Aorta (tissue), 5 donors: ENCODE measurements around the gene CACHD1. TPM values are rescaled to one million over a fixed set of nuclear protein-coding genes. Genes with fewer than 3 reads are reported as not detected.
"Not testable (repeated sequence)": the region's sequence is repeated elsewhere in the genome, so short reads cannot be mapped to it uniquely, and the experiment has no call there.

Experiments
- ATAC-seq: fragments of 200-7000 bp; cut with Tn5 transposase; one replicate; pipeline ENCODE4 v1.9.1; 2022; ENCODE audit warnings: moderate library complexity; ENCODE audit not compliant: low FRiP score
- DNase-seq, 2 donors: peaks; one replicate each; pipeline ENCODE4 v3.0.0-alpha.2; 2020
- H3K27ac ChIP-seq, 2 donors: one replicate each; pipeline ENCODE4 v1.5.1; 2013; ENCODE audit warnings: low read length in 2 of 2, mild to moderate bottlenecking in 2 of 2, moderate library complexity in 2 of 2, control low read depth in 1 of 2, inconsistent platforms in 1 of 2, low read depth in 1 of 2
- H3K27me3 ChIP-seq, 2 donors: one replicate each; pipeline ENCODE4 v1.6.1; 2013; ENCODE audit warnings: control low read depth in 1 of 2, low read length in 1 of 2, mild to moderate bottlenecking in 1 of 2, moderate library complexity in 1 of 2; ENCODE audit not compliant: insufficient read depth in 2 of 2, control insufficient read depth in 1 of 2
- H3K36me3 ChIP-seq, 2 donors: one replicate each; pipeline ENCODE4 v1.6.1; 2013; ENCODE audit warnings: control low read depth in 1 of 2, low read length in 1 of 2, mild to moderate bottlenecking in 1 of 2; ENCODE audit not compliant: insufficient read depth in 2 of 2, control insufficient read depth in 1 of 2
- H3K4me1 ChIP-seq, 2 donors: one replicate each; pipeline ENCODE4 v1.6.1; 2013; ENCODE audit warnings: low read length in 2 of 2, control low read depth in 1 of 2, mild to moderate bottlenecking in 1 of 2, moderate library complexity in 1 of 2; ENCODE audit not compliant: insufficient read depth in 2 of 2, control insufficient read depth in 1 of 2
- H3K4me3 ChIP-seq, 2 donors: one replicate each; pipeline ENCODE4 v1.5.1; 2013; ENCODE audit warnings: low read length in 2 of 2, control low read depth in 1 of 2, mild to moderate bottlenecking in 1 of 2
- H3K9me3 ChIP-seq: one replicate; pipeline ENCODE4 v1.6.1; 2013; ENCODE audit warnings: mild to moderate bottlenecking, low read length; ENCODE audit not compliant: control insufficient read depth
- WGBS, 2 donors: extraction: QIAGEN DNeasy Blood & Tissue Kit; methylation state at CpG; one replicate each; pipeline ENCODE4 v1.1.7; 2013; 5-methylcytosine and 5-hydroxymethylcytosine counted together
- intact Hi-C, 2 donors: fragments of 100-400 bp; cut with DNase I; formaldehyde crosslinking; loops; one replicate each; pipeline versions ENCODE4 v1.14.2 to v1.15.0; 2022
- polyA plus RNA-seq, 2 donors: library from polyadenylated mRNA; stranded (reverse); fragments of 200-250 nt; gene quantifications; one replicate each; pipeline ENCODE4 v1.2.3, GENCODE V29; 2013
- total RNA-seq, 2 donors: library from RNA; stranded (reverse); fragmentation: NEBNext Ultra II Directional; extraction: Animal tissue kit (Norgen Biotek cat#: 25700); gene quantifications; one replicate each; pipeline ENCODE4 v1.2.1, GENCODE V29; 2021
- donor health status: healthy with polysubstance abuse.
- donor health status: Bipolar disorder and iron deficiency.
- donor health status: DM: no; HTN: no; CAD: no.
- donor health status: DM: no; HTN: no; CAD: no.
- donor health status: DM: yes; HTN: yes; CAD: no.

The CACHD1 gene
- total and polyA plus RNA-seq, 4 donors, result 1.4 to 26.5 (median 5.0) TPM

DNA sequence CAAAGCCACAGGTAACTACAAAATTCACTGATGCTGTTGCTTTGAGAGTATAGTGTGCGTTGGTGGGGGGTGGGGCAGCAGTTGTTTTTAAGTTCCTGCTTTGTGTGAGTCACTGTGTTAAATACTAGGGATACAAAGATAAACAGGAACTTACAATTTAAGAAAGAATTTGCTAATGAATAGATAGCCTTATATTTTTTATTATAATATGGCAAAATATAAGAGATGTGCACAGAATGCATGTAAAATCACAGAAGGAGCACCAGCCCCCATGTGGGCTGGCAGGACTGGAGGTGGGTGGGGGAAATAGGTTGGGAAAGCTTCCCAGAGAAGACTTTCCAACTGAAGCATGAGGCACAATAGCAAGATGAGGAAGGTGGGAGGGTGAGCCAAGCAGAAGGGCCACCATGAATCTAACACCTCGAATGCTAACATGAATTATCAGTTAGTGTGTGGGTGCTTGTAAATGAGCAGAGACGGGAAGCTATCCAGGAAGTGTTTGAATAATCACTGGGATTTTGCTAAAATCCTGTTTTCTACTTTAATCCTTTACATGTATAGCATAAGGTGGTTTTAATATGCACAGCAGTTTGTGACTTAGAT, 217.9 kb downstream of the CACHD1 start:
- H3K27ac ChIP-seq, result peak overlapping the region in 1 of 2 donors; percentile 2
- ATAC-seq, result no peak
- WGBS, 2 donors, result 60 to 69% methylated on average over 3 of the region's 3 CpGs

DNA sequence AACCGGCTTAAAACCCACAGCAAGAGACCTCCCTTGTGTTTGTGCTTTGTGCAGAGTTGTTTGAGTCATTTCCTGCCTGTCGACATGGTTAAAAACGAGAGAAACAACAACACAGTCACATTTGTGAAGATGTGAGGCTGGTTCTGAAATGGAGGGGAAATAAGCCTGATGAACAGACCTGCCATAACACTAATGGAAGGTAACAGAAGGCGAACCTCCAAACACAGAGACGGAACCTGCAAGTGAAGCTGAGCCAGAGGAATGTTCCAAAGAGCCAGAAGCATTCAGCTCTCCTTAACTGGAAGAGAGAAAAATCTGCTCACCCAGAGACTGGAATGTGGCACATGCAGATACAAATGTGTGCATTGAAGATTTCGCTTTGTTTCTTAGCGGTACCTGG, 221.7 kb downstream of the CACHD1 start:
- intact Hi-C loops, result loop anchor here in 1 of 2 donors (5.0 kb wide), 1 partner anchor 56 kb away; the partner anchor contains the start of gene RAVER2
- no peak for ATAC-seq
- Histone ChIP-seq H3K36me3 (no peaks in the 10 kb centered on the region), H3K9me3 (no peaks in the 10 kb centered on the region), H3K4me3 (peak overlapping the region; percentile 29 to 43), H3K27ac (peak overlapping the region; percentile 9 to 86), H3K4me1 (no peaks in the 10 kb centered on the region), H3K27me3 (no peaks in the 10 kb centered on the region)
- WGBS, 2 donors, result 12 to 15% methylated on average over 7 of the region's 7 CpGs
- no peak for DNase-seq

More for the DNA sequence above, 217.9 kb downstream of the CACHD1 start:
- Histone ChIP-seq H3K27me3 (no peaks in the 10 kb centered on the region), H3K36me3 (no peaks in the 10 kb centered on the region), H3K4me3 (no peak overlapping the region), H3K4me1 (no peaks in the 10 kb centered on the region), H3K9me3 (no peaks in the 10 kb centered on the region)
- peak in 1 of 2 donors; percentile 77 for DNase-seq
- intact Hi-C loops, result loop anchor here (2.0 to 5.0 kb wide), 2 partner anchors 59 to 137 kb away; partner anchors contain the start of gene RAVER2 (in 1 of the 2)

GRCh38 chr1:64692911-64693310, 223.0 kb downstream of the CACHD1 start:
- H3K9me3 ChIP-seq, result no peaks in the 10 kb centered on the region
- peak overlapping the region in 1 of 2 donors; percentile 49 for H3K27ac ChIP-seq
- H3K36me3 ChIP-seq, result no peaks in the 10 kb centered on the region
- intact Hi-C loops, result loop anchor here in 1 of 2 donors (5.0 kb wide), 1 partner anchor 54 kb away; the partner anchor contains the start of gene RAVER2
- ATAC-seq, result no peak
- no peak for DNase-seq
- H3K4me1 ChIP-seq, result no peaks in the 10 kb centered on the region
- 0 to 23% methylated on average over 1 of the region's 1 CpG for WGBS, 2 donors
- no peak overlapping the region for H3K4me3 ChIP-seq
- no peaks in the 10 kb centered on the region for H3K27me3 ChIP-seq

DNA sequence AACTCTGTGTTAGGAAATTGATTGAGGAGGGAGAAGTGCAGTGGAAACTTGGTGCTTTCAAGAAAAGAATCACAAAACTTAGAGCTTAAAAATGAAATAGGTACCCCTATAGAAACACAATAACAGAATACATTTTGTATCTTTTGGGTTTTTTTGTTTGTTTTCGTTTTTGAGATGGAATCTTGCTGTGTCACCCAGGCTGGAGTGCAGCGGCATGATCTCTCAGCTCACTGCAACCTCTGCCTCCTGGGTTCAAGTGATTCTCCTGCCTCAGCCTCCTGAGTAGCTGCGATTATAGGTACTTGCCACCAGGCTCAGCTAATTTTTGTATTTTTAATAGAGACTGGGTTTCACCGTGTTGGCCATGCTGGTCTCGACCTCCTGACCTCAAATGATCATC, 223.5 kb downstream of the CACHD1 start:
- H3K27me3 ChIP-seq, result no peaks in the 10 kb centered on the region
- ATAC-seq, result no peak

DNA sequence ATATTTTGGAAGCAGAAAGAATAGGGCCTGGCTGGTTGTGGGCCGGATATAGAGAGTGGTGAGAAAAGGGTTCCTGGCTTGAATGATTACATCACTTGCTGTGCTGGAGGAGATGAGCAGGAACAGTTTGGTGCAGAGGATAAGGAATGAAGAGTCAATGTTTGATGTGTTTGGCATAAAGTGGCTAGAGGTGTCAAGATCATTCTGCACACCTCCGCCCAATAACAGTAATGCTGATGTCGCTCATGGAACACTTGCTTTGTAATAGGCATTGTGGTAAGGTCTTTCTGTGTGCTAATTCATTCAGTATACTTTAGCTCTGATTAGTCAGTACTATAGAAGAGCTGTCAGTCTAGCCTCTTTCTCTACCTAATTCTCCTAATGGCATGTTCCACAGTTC, 226.9 kb downstream of the CACHD1 start:
- Histone ChIP-seq H3K4me3 (no peak overlapping the region), H3K9me3 (no peaks in the 10 kb centered on the region), H3K27ac (no peak overlapping the region), H3K4me1 (no peaks in the 10 kb centered on the region), H3K27me3 (no peaks in the 10 kb centered on the region), H3K36me3 (no peaks in the 10 kb centered on the region)
- 97 to 98% methylated on average over 3 of the region's 3 CpGs for WGBS, 2 donors
- DNase-seq, result no peak
- ATAC-seq, result no peak
- intact Hi-C loops, result no loop called here

More for the DNA sequence above, 223.5 kb downstream of the CACHD1 start:
- DNase-seq, result no peak
- no peaks in the 10 kb centered on the region for H3K36me3 ChIP-seq
- intact Hi-C loops, result loop anchor here in 1 of 2 donors (5.0 kb wide), 1 partner anchor 54 kb away; the partner anchor contains the start of gene RAVER2
- WGBS, 2 donors, result 94% methylated on average over 5 of the region's 5 CpGs
- H3K9me3 ChIP-seq, result no peaks in the 10 kb centered on the region
- peak overlapping the region in 1 of 2 donors; percentile 49 for H3K27ac ChIP-seq
- H3K4me1 ChIP-seq, result no peaks in the 10 kb centered on the region
- no peak overlapping the region for H3K4me3 ChIP-seq

DNA sequence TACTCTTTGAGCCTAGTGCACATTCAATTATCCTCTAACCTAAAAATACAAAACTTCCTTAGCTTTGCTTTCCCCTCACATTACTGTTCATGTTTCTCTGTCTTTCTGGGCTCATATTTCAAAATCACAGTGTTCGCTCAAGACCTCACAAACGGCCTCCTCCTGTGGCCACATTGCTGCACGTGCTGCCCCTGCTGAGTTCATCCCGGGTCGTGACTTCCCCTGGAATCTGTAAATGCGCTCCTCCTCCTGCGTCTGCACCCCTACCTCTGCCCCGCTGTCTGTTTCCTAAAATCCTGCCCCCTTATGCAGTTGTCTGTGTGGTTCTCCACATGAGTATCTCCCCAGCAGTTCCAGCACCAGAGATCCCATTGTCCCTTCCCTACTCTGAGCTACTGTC, 229.4 kb downstream of the CACHD1 start:
- intact Hi-C loops, result no loop called here

GRCh38 chr1:64701071-64701470, 231.1 kb downstream of the CACHD1 start:
- H3K27me3 ChIP-seq, result no peaks in the 10 kb centered on the region
- intact Hi-C loops, result no loop called here

More for the DNA sequence above, 229.4 kb downstream of the CACHD1 start:
- DNase-seq, result no peak
- ATAC-seq, result no peak
- Histone ChIP-seq H3K9me3 (no peaks in the 10 kb centered on the region), H3K4me1 (no peaks in the 10 kb centered on the region), H3K4me3 (no peak overlapping the region), H3K36me3 (no peaks in the 10 kb centered on the region), H3K27me3 (no peaks in the 10 kb centered on the region), H3K27ac (no peak overlapping the region)
- 83 to 89% methylated on average over 8 of the region's 8 CpGs for WGBS, 2 donors

DNA sequence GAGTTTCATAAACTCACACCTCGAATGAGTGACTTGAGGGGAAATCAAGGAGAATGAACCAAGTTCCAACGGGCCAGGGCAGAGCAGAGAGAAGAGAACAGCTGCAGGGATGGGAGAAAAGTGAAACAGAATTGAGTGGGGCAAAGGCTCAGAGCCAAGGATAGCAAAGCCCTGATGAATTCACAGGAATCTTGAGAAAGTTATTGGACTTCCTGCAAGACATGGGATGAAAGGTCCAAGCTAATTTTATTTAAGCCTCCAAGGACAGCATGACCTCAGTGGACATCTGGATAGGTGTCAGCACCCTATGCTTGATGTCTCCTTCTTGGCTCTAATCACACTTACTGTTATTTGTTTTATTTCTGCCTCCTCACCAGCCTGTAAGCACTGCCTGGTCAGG, 232.0 kb downstream of the CACHD1 start:
- intact Hi-C loops, result no loop called here
- ATAC-seq, result no peak
- WGBS, 2 donors, result 6 to 10% methylated on average over 2 of the region's 2 CpGs

More at GRCh38 chr1:64701071-64701470, 231.1 kb downstream of the CACHD1 start:
- Histone ChIP-seq H3K4me3 (no peak overlapping the region), H3K27ac (no peak overlapping the region), H3K4me1 (no peaks in the 10 kb centered on the region), H3K36me3 (no peaks in the 10 kb centered on the region), H3K9me3 (no peaks in the 10 kb centered on the region)
- DNase-seq (no peak), ATAC-seq (no peak)
- 97 to 100% methylated on average over 5 of the region's 5 CpGs for WGBS, 2 donors

GRCh38 chr1:64702670-64703069, 232.7 kb downstream of the CACHD1 start:
- H3K4me1 ChIP-seq, DNase-seq, H3K27ac ChIP-seq, ATAC-seq, H3K27me3 ChIP-seq, H3K4me3 ChIP-seq, H3K36me3 ChIP-seq, H3K9me3 ChIP-seq, intact Hi-C loops: not testable (repeated sequence)
- 87 to 91% methylated on average over 3 of the region's 3 CpGs for WGBS, 2 donors

More for the DNA sequence above, 232.0 kb downstream of the CACHD1 start:
- H3K27ac ChIP-seq, result no peak overlapping the region
- no peak for DNase-seq
- no peaks in the 10 kb centered on the region for H3K9me3 ChIP-seq
- H3K4me3 ChIP-seq, result no peak overlapping the region
- H3K36me3 ChIP-seq, result no peaks in the 10 kb centered on the region
- no peaks in the 10 kb centered on the region for H3K27me3 ChIP-seq
- H3K4me1 ChIP-seq, result no peaks in the 10 kb centered on the region
